H1 (cell line): Measurements from ENCODE around the gene CENATAC. TPM values are rescaled to one million over a fixed set of nuclear protein-coding genes. Genes with fewer than 3 reads are reported as not detected.

ENCODE experiments used
- CTCF ChIA-PET: fragments of 300-600 bp; sonication (Branson Sonifier 250); formaldehyde crosslinking; loops from one replicate; lab custom pipeline; 2021; ENCODE audit not compliant: partially characterized antibody; lab: Charles Lee
- POLR2A ChIA-PET: fragments of 300-600 bp; sonication (Branson Sonifier 250); formaldehyde crosslinking; loops from one replicate; lab custom pipeline; 2021; ENCODE audit warnings: inconsistent platforms; ENCODE audit not compliant: partially characterized antibody; lab: Charles Lee
- DNase-seq, 2 experiments: peaks; one replicate each; pipeline versions ENCODE4 v3.0.0 to v3.0.0-alpha.2; 2010 to 2022; ENCODE audit warnings: low spot score in 2 of 2, low read depth in 1 of 2, mixed read lengths in 1 of 2
- FAIRE-seq: peaks from 2 replicates; lab custom pipeline; 2011; peaks lifted over from hg19 to GRCh38; lab: Jason Lieb, UNC
- H2AFZ ChIP-seq: 2 replicates; pipeline ENCODE4 v1.8.1; 2012; ENCODE audit warnings: low read length, inconsistent platforms
- H2AK5ac ChIP-seq: 2 replicates; pipeline ENCODE4 v1.6.1; 2013; ENCODE audit warnings: low read depth, low read length
- H2BK120ac ChIP-seq: replicated peaks from 2 replicates; pipeline ENCODE3; 2013; ENCODE audit warnings: low read depth, low read length, inconsistent platforms
- H2BK12ac ChIP-seq: 2 replicates; pipeline ENCODE4 v1.6.1; 2013; ENCODE audit warnings: low read depth, low read length
- H2BK15ac ChIP-seq: 2 replicates; pipeline ENCODE4 v1.6.1; 2013; ENCODE audit warnings: low read length
- H2BK20ac ChIP-seq: 2 replicates; pipeline ENCODE4 v1.6.1; 2013; ENCODE audit warnings: low read length
- H2BK5ac ChIP-seq: 2 replicates; pipeline ENCODE4 v1.6.1; 2013; ENCODE audit warnings: low read depth, low read length
- H3K14ac ChIP-seq: 2 replicates; pipeline ENCODE4 v1.6.1; 2013; ENCODE audit warnings: inconsistent platforms; ENCODE audit not compliant: insufficient read length
- H3K18ac ChIP-seq: 2 replicates; pipeline ENCODE4 v1.6.1; 2013; ENCODE audit warnings: low read length; ENCODE audit errors: extremely low read depth
- H3K23ac ChIP-seq: 2 replicates; pipeline ENCODE4 v1.6.1; 2013; ENCODE audit warnings: inconsistent platforms; ENCODE audit not compliant: insufficient read length
- H3K23me2 ChIP-seq: 2 replicates; pipeline ENCODE4 v1.6.1; 2013; ENCODE audit warnings: low read depth, low read length
- H3K27ac ChIP-seq: 2 replicates; pipeline ENCODE4 v1.6.1; 2011; ENCODE audit warnings: low read depth, low read length, inconsistent platforms
- H3K27me3 ChIP-seq, 4 experiments: replicated peaks in 1 of 4; 1 replicate in 1 of 4; 2 replicates in 3 of 4; pipeline versions ENCODE4 v1.6.1 to v1.8.1; 2011 to 2013; ENCODE audit warnings: low read length in 3 of 4, mild to moderate bottlenecking in 3 of 4, inconsistent platforms in 2 of 4, mixed read lengths in 2 of 4, moderate library complexity in 1 of 4; ENCODE audit not compliant: control insufficient read depth in 3 of 4, insufficient read depth in 3 of 4; ENCODE audit errors: extremely low read depth in 1 of 4
- H3K36me3 ChIP-seq, 4 experiments: 2 replicates each; pipeline versions ENCODE4 v1.6.1 to v1.8.1; 2011 to 2013; ENCODE audit warnings: mild to moderate bottlenecking in 4 of 4, low read length in 3 of 4, moderate library complexity in 2 of 4, control low read depth in 1 of 4, inconsistent platforms in 1 of 4; ENCODE audit not compliant: insufficient read depth in 4 of 4, control insufficient read depth in 2 of 4
- H3K4ac ChIP-seq: replicated peaks from 2 replicates; pipeline ENCODE3; 2013; ENCODE audit warnings: low read length, low read depth, mixed read lengths, inconsistent platforms; ENCODE audit not compliant: insufficient read length
- H3K4me1 ChIP-seq, 4 experiments: replicated peaks in 1 of 4; 1 replicate in 1 of 4; 2 replicates in 3 of 4; pipeline versions ENCODE4 v1.6.1 to v1.8.1; 2011 to 2013; ENCODE audit warnings: low read length in 3 of 4, inconsistent platforms in 2 of 4, mixed read lengths in 1 of 4; ENCODE audit not compliant: insufficient read depth in 4 of 4, control insufficient read depth in 3 of 4
- H3K4me2 ChIP-seq, 2 experiments: 2 replicates each; pipeline versions ENCODE4 v1.6.1 to v1.8.1; 2011 to 2013; ENCODE audit warnings: low read depth in 2 of 2, low read length in 2 of 2, control low read depth in 1 of 2, inconsistent platforms in 1 of 2, mild to moderate bottlenecking in 1 of 2; ENCODE audit not compliant: insufficient read depth in 1 of 2
- H3K4me3 ChIP-seq, 4 experiments: fragments of 200-600, 300-600 bp in 1 of 4; sonication (generic), shearing (Covaris generic), sonication (Bioruptor Twin) in 1 of 4; 2 replicates each; pipeline versions ENCODE4 v1.5.1 to v1.8.1; 2011 to 2016; ENCODE audit warnings: low read length in 4 of 4, low read depth in 3 of 4, control low read depth in 2 of 4, inconsistent platforms in 2 of 4, mild to moderate bottlenecking in 2 of 4, mixed read lengths in 1 of 4, moderate library complexity in 1 of 4; ENCODE audit not compliant: insufficient read depth in 2 of 4; ENCODE audit errors: extremely low read depth in 1 of 4
- H3K56ac ChIP-seq: replicated peaks from 2 replicates; pipeline ENCODE3; 2013; ENCODE audit warnings: low read depth, mild to moderate bottlenecking, mixed read lengths, low read length, inconsistent platforms; ENCODE audit not compliant: insufficient read length
- H3K79me1 ChIP-seq: 2 replicates; pipeline ENCODE4 v1.6.1; 2013; ENCODE audit warnings: low read depth, low read length, control low read depth
- H3K79me2 ChIP-seq, 2 experiments: 2 replicates each; pipeline versions ENCODE4 v1.6.1 to v1.8.1; 2012 to 2013; ENCODE audit warnings: low read length in 2 of 2, mild to moderate bottlenecking in 2 of 2, inconsistent platforms in 1 of 2; ENCODE audit not compliant: insufficient read depth in 2 of 2, control insufficient read depth in 1 of 2
- H3K9ac ChIP-seq, 4 experiments: replicated peaks in 1 of 4; 1 replicate in 1 of 4; 2 replicates in 3 of 4; pipeline versions ENCODE4 v1.6.1 to v1.8.1; 2011 to 2013; ENCODE audit warnings: low read depth in 3 of 4, low read length in 3 of 4, control low read depth in 2 of 4, mild to moderate bottlenecking in 2 of 4, moderate library complexity in 2 of 4, inconsistent platforms in 1 of 4; ENCODE audit errors: extremely low read depth in 1 of 4
- H3K9me3 ChIP-seq, 2 experiments: 2 replicates each; pipeline versions ENCODE4 v1.6.1 to v1.8.1; 2012 to 2013; ENCODE audit warnings: mild to moderate bottlenecking in 2 of 2, moderate library complexity in 2 of 2, control low read depth in 1 of 2, inconsistent platforms in 1 of 2, low read depth in 1 of 2, low read length in 1 of 2, mixed read lengths in 1 of 2; ENCODE audit not compliant: insufficient read depth in 2 of 2
- H4K20me1 ChIP-seq, 2 experiments: replicated peaks in 1 of 2; 2 replicates each; pipeline versions ENCODE3 to v1.8.1; 2011 to 2013; ENCODE audit warnings: inconsistent platforms in 2 of 2, low read length in 2 of 2, mild to moderate bottlenecking in 1 of 2; ENCODE audit not compliant: insufficient read depth in 2 of 2, control insufficient read depth in 1 of 2
- H4K5ac ChIP-seq: 2 replicates; pipeline ENCODE4 v1.6.1; 2013; ENCODE audit warnings: low read length, low read depth, mixed read lengths, inconsistent platforms; ENCODE audit not compliant: insufficient read length
- H4K8ac ChIP-seq: 2 replicates; pipeline ENCODE4 v1.8.0; 2013; ENCODE audit warnings: mild to moderate bottlenecking, moderate library complexity, low read length, inconsistent platforms; ENCODE audit not compliant: insufficient read depth; ENCODE audit errors: extremely low read depth
- H4K91ac ChIP-seq: replicated peaks from 2 replicates; pipeline ENCODE3; 2013; ENCODE audit warnings: low read length, mixed read lengths, inconsistent platforms; ENCODE audit not compliant: insufficient read length
- EZH2 ChIP-seq: fragments of 200-600 bp; sonication (generic); IDR thresholded peaks from 2 replicates; pipeline ENCODE4 v1.7.1; 2012; ENCODE audit warnings: low read depth, mild to moderate bottlenecking, moderate library complexity, low read length, inconsistent platforms; ENCODE audit not compliant: severe bottlenecking
- POU5F1 ChIP-seq: IDR thresholded peaks from 2 replicates; pipeline ENCODE4 v1.6.1; 2011; ENCODE audit warnings: low read depth, mild to moderate bottlenecking, low read length, moderate library complexity
- SP4 ChIP-seq: IDR thresholded peaks from 2 replicates; pipeline ENCODE4 v1.6.1; 2012; ENCODE audit warnings: low read length, inconsistent platforms
- WGBS, 2 experiments: shearing (Covaris generic) in 1 of 2; methylation state at CpG; one replicate each; pipeline versions ENCODE4 v1.1.6 to v1.1.7; 2013 to 2015; ENCODE audit warnings: low lambda C conversion rate in 2 of 2, mixed read lengths in 2 of 2, inconsistent platforms in 1 of 2, low coverage in 1 of 2, missing lambda C conversion rate in 1 of 2; ENCODE audit not compliant: insufficient replicate concordance in 2 of 2, insufficient coverage in 1 of 2, insufficient read length in 1 of 2; ENCODE audit errors: extremely low coverage in 1 of 2, missing lambda C conversion rate in 1 of 2; 5-methylcytosine and 5-hydroxymethylcytosine counted together
- polyA plus RNA-seq, 7 experiments: library from polyadenylated mRNA; depleted of rRNA in 3 of 7; stranded (reverse) in 5 of 7; unstranded in 2 of 7; fragments of >200 nt in 5 of 7; fragments of 200-250 nt in 2 of 7; gene quantifications; 1 replicate in 5 of 7; 2 replicates in 1 of 7; 4 replicates in 1 of 7; pipeline versions ENCODE4 v1.2.1 to v1.2.3, GENCODE V29; 2011 to 2013; ENCODE audit warnings: missing spikeins in 2 of 7, mixed read lengths in 2 of 7
- total RNA-seq: library from RNA; stranded (reverse); fragmentation: NEBNext Ultra II Directional; extraction: Animal tissue kit (Norgen Biotek cat#: 25700); gene quantifications from 2 replicates; pipeline ENCODE4 v1.2.1, GENCODE V29; 2021
- TF ChIP-seq, protein P1 (sequence below): IDR thresholded peaks from 2 replicates; pipeline ENCODE4 v1.6.1; 2011; ENCODE audit warnings: low read length, improper control_type of control experiment
- TF ChIP-seq, protein P2 (sequence below): IDR thresholded peaks from 2 replicates; pipeline ENCODE4 v1.6.1; 2012; ENCODE audit warnings: low read length, inconsistent platforms

Gene CENATAC
- total and polyA plus RNA-seq, 2 of the 8 experiments (the other 6 are each of a cell fraction or from before 2014, with no cell fraction given) = 22.7 to 36.4 TPM

DNA sequence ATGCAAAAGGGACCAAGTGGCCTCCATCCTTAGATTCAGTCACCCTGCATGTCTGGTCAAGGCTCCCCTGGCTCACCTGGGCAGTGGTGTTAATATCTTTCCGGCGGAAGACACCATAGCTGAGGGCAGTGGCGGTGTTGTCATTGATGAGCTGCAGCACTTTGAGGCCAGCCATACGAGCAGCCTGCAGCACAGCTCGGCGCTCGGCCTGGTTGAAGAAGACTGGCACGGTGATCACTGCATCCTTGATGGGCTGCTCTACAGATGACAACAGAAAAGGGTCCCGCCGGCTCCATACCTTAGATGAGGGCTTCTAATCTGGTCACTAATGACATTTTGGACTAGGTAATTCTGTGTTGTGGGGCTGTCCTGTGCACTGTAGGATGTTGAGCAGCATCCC is 56.5 kb downstream of the CENATAC start:
- FAIRE-seq = no peak
- POLR2A ChIA-PET = interaction anchor here (1.2 to 5.1 kb wide), 5 partner anchors 10 to 41 kb away, joined by 4 to 56 read pairs (median 27); partner anchors contain the start of genes RPS25, SLC37A4 and TRAPPC4
- TF ChIP-seq, protein P1, sequence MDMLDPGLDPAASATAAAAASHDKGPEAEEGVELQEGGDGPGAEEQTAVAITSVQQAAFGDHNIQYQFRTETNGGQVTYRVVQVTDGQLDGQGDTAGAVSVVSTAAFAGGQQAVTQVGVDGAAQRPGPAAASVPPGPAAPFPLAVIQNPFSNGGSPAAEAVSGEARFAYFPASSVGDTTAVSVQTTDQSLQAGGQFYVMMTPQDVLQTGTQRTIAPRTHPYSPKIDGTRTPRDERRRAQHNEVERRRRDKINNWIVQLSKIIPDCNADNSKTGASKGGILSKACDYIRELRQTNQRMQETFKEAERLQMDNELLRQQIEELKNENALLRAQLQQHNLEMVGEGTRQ = no peak
- TF ChIP-seq SP4 (no peak), POU5F1 (no peak), EZH2 (no peak)
- TF ChIP-seq, protein P2, sequence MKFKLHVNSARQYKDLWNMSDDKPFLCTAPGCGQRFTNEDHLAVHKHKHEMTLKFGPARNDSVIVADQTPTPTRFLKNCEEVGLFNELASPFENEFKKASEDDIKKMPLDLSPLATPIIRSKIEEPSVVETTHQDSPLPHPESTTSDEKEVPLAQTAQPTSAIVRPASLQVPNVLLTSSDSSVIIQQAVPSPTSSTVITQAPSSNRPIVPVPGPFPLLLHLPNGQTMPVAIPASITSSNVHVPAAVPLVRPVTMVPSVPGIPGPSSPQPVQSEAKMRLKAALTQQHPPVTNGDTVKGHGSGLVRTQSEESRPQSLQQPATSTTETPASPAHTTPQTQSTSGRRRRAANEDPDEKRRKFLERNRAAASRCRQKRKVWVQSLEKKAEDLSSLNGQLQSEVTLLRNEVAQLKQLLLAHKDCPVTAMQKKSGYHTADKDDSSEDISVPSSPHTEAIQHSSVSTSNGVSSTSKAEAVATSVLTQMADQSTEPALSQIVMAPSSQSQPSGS = no peak

More for the DNA sequence above, 56.5 kb downstream of the CENATAC start:
- Histone ChIP-seq H2AFZ (no peak overlapping the region), H3K4me1 (peaks cover 0 to 8% (median 3%) of the 10 kb centered on the region in 4 experiments; a peak in 5 of 7 replicates), H3K18ac (no peak overlapping the region), H3K56ac (no peak overlapping the region), H3K4me3 (no peak overlapping the region), H2BK120ac (no peak overlapping the region), H2BK20ac (no peak overlapping the region), H4K8ac (peak overlapping the region; percentile 71; the same call in 1 of the 2 replicates), H3K79me1 (peaks cover 16% of the 10 kb centered on the region), H3K27me3 (no peaks in the 10 kb centered on the region), H3K4ac (no peak overlapping the region), H2BK15ac (no peak overlapping the region), H4K91ac (no peak overlapping the region), H3K9me3 (no peaks in the 10 kb centered on the region; a peak in 1 of 4 replicates), H3K14ac (no peak overlapping the region), H3K9ac (no peak overlapping the region), H3K36me3 (peaks cover 39 to 58% (median 56%) of the 10 kb centered on the region in 4 experiments), H3K79me2 (peaks cover 8 to 21% of the 10 kb centered on the region in 2 experiments; a peak in 3 of 4 replicates), H3K27ac (no peak overlapping the region), H4K5ac (no peak overlapping the region), H3K23ac (no peak overlapping the region), H2BK5ac (no peak overlapping the region), H3K4me2 (no peak overlapping the region), H4K20me1 (peaks cover 3 to 26% of the 10 kb centered on the region in 2 experiments), H3K23me2 (peaks cover 4% of the 10 kb centered on the region), H2BK12ac (no peak overlapping the region), H2AK5ac (no peak overlapping the region)
- 92% methylated on average over 10 of the region's 10 CpGs; no CpG with 5 or more reads in 1 of the 2 experiments for WGBS, 2 experiments
- no peak for DNase-seq
- CTCF ChIA-PET = interaction anchor here (0.8 to 2.0 kb wide), 6 partner anchors 9 to 115 kb away, joined by 3 to 9 read pairs (median 5); partner anchors contain the start of genes SLC37A4 and VPS11
